GM23248 (cell line): ENCODE measurements around the gene BCL2L14.

Experiments used
- EZH2 ChIP-seq: fragments of 200-600 bp; sonication (generic); IDR thresholded peaks from 2 replicates; pipeline ENCODE4 v1.6.1; 2018; ENCODE audit warnings: antibody characterized with exemption, mild to moderate bottlenecking; ENCODE audit not compliant: insufficient read depth, poor library complexity, severe bottlenecking
- EZH2phosphoT487 ChIP-seq: fragments of 200-600 bp; sonication (generic); IDR thresholded peaks from 2 replicates; pipeline ENCODE4 v1.6.1; 2018; ENCODE audit warnings: antibody characterized with exemption, moderate library complexity, mild to moderate bottlenecking, low read depth; ENCODE audit not compliant: insufficient read depth

DNA sequence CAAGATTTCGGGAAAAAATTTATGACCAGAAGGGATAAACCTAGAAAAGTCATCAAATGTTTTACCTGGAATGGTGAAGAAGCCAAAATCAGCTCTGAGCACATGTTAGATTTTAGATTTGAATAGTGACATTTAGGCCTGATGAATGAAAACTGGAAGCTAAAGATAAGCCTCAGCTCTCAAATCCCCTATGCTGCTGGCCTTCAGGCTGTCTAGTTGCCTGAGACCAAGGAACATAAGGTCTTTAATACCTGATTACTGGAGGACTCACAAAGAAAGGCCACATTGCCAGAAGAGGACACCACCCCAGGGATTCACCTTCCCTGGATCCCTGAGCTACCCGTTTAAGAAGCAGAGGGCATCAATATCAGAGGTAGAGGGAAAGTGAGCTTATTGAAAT is 56.6 kb downstream of the BCL2L14 start:
- no peak for TF ChIP-seq EZH2phosphoT487
- no peak for TF ChIP-seq EZH2
